KOPT-K1 (cell line): Measurements from ENCODE around the gene TMEM50B.
"Not testable (repeated sequence)": the region's sequence is repeated elsewhere in the genome, so short reads cannot be mapped to it uniquely, and the experiment has no call there.

Experiments
- H3K27ac ChIP-seq: fragments of 200-600 bp; sonication (generic); 2 replicates; pipeline ENCODE4 v1.5.1; 2016; ENCODE audit warnings: antibody characterized with exemption, mild to moderate bottlenecking, low read depth, low read length; ENCODE audit not compliant: poor library complexity, severe bottlenecking
- H3K36me3 ChIP-seq: fragments of 200-600 bp; sonication (generic); 2 replicates; pipeline ENCODE4 v1.5.1; 2017; ENCODE audit warnings: antibody characterized with exemption, mild to moderate bottlenecking, low read length, moderate library complexity; ENCODE audit not compliant: insufficient read depth
- H3K9me3 ChIP-seq: fragments of 200-600 bp; sonication (generic); 2 replicates; pipeline ENCODE4 v1.5.1; 2017; ENCODE audit warnings: antibody characterized with exemption, low read length, mild to moderate bottlenecking; ENCODE audit not compliant: insufficient read depth, poor library complexity, severe bottlenecking

The TMEM50B gene

DNA sequence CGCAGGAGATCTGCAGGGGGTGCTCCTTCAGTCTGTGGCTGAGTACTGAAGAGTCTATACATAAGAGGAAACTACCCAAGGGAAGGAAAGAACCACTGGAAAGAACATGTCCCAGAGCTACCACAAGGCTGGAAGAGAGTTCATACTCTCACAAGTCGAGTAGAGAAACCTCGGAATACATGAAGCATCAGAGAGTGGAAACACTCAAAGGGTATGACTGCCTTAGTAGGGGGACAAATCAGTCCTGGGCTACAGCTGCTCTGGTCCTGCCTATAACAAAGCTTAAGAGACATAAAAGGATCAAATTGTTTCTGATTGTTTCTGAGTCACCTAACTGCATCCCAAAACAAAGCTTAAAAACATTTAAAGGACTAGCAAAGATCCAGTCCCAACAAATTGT is 27.4 kb downstream of the TMEM50B start:
- H3K9me3 ChIP-seq = no peaks in the 10 kb centered on the region
- H3K36me3 ChIP-seq = peaks cover 12% of the 10 kb centered on the region
- H3K27ac ChIP-seq = no peak overlapping the region

DNA sequence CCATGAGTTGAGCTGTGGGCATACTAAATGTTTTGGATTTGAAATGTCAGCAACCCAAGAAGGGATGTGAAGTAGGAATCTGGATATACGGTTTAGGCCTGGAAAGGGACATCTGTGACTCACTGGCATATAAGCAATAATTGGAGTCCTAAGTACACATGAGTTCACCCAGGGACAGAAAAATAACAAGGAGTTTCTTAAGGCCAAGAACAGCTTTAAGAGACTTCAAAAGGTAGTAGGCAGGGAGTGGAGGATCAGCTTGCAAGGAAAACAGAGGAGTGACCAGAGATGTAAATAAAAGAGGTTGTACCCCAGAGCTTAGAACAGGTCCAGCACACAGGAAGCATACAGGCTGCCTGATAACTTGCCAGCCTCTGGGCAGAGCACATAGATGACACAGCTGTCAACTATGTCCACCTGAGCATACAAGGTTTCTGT is 28.1 kb downstream of the TMEM50B start:
- no peaks in the 10 kb centered on the region for H3K9me3 ChIP-seq
- no peak overlapping the region for H3K27ac ChIP-seq
- H3K36me3 ChIP-seq = peaks cover 9% of the 10 kb centered on the region

DNA sequence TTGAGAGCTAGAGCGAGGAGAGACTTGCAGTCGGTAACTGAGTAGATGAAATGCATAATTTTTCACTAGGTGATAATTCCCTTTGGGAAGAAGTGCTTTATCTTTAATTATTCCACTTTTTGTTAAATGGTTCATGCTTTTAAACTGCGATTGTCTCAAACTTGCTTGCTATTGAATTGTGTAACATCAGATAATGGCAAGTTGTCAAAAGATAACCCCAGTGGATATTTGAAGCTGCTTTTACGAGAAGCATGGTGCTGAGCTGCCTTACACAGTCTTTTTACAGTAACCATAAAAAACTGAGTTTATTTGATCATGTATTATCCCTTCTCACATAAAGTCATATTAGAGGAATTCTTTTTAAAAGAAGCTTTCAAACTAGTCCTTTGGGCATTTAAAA is 30.2 kb downstream of the TMEM50B start:
- no peak overlapping the region for H3K27ac ChIP-seq
- H3K36me3 ChIP-seq = peaks cover 4% of the 10 kb centered on the region; the same call in 1 of the 2 replicates
- no peaks in the 10 kb centered on the region for H3K9me3 ChIP-seq

DNA sequence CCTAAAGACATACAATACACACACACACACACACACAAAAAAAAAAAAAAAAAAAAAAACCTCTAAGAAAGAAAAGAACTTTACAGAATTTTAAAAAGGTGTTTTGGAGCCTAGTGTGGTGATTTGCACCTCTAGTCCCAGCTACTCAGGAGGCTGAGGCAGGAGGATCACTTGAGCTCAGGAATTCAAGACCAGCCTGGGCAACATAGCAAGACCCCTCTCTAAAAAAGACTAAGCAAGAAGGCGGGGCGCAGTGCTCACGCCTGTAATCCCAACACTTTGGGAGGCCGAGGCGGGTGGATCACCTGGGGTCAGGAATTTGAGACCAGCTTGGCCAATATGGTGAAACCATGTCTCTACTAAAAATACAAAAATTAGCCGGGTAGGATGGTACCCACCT is 33.2 kb downstream of the TMEM50B start:
- H3K9me3 ChIP-seq, H3K27ac ChIP-seq, H3K36me3 ChIP-seq: not testable (repeated sequence)

DNA sequence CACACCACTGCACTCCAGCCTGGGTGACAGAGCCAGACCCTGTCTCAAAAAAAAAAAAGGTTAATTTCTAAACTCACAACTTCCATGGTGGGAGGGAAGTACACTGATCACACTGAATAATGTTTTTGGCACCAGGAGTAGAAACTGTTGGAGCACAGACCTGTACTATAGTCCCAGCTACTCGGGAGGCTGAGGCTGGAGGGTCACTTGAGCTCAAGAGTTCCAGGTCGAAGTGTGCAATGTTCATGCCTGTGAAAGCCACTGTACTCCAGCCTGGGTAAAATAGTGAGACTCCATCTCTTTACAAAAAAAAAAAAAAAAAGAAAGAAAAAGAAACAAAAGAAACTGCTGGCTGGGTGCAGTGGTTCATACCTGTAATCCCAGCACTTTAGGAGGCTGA is 35.3 kb downstream of the TMEM50B start:
- no peaks in the 10 kb centered on the region for H3K9me3 ChIP-seq
- no peaks in the 10 kb centered on the region; the same call in 1 of the 2 replicates for H3K36me3 ChIP-seq
- no peak overlapping the region for H3K27ac ChIP-seq

DNA sequence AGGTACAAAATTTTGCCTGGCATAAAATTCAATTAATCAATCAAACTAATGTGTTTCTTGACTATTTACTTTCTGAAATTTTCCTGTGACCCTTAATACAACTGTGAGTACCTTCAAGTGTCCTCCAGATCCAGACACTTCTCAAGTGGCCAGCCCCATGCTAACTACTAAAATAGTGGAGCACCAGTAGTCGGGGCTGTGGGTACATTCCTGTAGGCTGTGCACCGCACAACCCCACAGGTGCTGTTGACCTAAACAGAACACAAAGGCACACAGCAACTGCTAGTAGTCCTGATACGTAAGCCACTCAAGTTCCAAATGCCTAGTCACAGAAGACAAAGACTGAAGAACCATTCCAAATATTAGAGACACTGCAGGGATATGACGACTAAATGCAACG is 36.6 kb downstream of the TMEM50B start:
- H3K9me3 ChIP-seq = no peaks in the 10 kb centered on the region
- H3K27ac ChIP-seq = no peak overlapping the region
- peaks cover 3% of the 10 kb centered on the region; the same call in 1 of the 2 replicates for H3K36me3 ChIP-seq

DNA sequence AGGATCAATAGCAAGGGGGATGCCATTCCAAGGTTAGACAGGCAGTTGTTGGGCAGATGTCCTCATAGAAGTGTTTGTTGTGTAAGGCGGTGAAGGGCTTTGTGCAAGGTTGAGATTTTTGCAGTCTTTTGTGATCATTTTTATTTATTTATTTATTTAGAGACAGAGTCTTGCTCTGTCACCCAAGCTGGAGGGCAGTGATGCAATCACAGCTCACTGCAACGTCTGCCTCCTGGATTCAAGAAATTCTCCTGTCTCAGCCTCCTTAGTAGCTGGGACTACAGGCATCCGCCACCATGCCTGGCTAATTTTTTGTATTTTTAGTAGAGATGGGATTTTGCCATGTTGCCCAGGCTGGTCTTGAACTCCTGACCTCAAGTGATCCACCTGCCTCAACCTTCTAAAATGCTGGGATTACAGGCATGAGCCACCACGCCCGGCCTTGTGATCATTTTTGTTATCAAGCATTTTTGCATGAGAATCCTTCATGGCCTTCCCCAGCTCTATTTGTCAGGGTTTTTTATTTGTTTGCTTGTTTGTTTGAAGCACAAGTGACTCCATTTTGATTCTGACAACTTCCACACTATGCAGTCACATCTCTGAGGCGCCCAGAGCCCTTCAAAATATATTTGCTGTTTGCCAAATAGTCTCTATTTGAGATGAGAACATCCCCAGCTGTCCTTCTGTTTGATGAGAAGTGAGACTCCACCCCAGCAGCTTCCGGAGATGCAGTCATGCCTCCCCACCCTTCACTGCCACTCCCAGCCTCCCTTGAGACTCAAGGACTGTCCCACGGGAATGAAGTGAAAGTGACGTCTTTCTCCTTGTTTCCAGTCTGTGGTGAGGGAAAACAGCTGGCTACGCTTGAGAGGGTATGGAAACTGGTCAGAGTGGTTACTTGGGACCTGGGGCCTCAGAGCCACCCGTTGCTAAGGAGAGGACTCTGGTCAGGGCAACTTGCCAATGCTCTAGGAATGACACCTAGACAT is 38.0 kb downstream of the TMEM50B start:
- Histone ChIP-seq H3K36me3 (peaks cover 17% of the 10 kb centered on the region), H3K27ac (no peak overlapping the region), H3K9me3 (no peaks in the 10 kb centered on the region)

DNA sequence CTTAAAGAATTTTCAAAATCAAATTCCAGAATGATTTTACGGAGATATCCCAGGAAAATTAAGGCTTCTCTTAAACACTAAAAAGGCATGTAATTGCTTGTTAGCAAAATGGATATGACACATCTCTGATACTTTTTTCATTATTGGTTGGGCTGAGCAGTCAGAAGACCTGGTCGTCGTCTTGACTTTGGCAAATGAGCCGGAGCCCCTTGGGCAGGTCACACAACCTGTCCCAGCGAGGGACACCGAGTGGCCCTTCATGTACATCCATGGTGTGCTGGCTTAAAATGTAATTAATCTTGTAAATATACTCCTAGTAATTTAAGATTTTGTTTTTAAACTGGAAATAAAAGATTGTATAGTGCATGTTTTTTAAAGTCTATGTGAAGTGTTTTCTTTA is 42.6 kb downstream of the TMEM50B start:
- Histone ChIP-seq H3K9me3 (no peaks in the 10 kb centered on the region), H3K27ac (no peak overlapping the region), H3K36me3 (peaks cover 54% of the 10 kb centered on the region)

DNA sequence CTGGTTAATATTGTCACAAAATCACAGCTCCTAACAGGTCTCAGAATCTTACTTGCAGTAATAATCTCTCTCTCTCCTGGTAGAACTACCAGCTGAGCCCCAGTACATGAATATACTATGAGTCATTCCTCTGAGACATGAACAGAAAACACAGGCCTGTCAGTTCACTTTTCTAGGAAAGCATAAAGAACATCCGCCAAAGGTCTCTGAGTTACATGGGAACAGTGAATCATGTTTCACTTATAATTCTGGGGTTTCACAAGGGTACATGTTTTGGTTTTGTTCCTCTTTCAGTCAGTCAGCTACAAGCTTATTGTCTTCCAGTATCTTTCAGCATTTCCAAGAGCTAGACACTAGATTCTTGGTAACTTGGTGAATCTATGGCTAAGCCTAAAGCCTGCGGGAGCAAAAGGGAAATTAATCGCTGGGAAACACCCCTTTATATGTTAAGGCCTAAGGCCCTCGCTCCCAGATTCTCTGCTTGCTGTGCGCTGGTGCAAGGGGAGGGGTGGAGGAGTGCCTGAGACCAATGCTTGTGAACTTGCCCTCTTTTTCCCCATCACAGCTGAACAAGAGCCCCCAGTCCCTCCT is 44.9 kb downstream of the TMEM50B start:
- H3K9me3 ChIP-seq = no peaks in the 10 kb centered on the region
- H3K36me3 ChIP-seq = peaks cover 74% of the 10 kb centered on the region
- H3K27ac ChIP-seq = no peak overlapping the region

DNA sequence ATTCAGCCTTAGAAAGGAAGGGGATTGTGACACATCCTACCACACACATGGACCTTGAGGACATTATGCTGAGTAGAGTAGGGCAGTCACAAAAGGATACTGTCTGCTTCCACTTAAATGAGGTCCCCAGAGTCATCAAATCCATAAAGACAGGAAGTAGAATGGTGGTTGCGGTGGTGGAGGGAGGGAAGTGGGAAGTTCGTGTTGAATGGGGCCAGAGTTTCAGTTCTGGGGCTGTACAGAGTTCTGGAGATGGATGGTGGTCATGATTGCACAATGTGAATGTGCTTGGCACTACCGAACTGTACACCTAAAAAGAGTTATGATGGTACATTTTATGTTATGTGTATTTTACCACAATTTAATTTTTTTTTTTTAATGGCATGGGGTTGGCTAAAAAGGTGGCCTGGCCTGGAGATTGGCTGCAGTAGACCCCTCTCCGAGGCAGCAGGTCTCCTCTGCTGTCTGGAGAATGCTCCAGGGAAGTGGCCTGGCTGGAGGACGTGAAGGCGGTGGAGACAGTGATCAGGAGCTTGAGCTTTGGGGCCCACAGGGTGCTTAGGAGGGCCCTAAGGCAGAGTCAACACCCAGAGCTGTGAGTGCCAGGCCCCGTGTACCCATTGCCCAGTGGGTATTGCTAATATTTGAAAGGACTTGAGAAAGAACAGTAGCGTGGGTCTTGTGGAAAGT is 46.2 kb downstream of the TMEM50B start:
- no peak overlapping the region for H3K27ac ChIP-seq
- peaks cover 87% of the 10 kb centered on the region for H3K36me3 ChIP-seq

DNA sequence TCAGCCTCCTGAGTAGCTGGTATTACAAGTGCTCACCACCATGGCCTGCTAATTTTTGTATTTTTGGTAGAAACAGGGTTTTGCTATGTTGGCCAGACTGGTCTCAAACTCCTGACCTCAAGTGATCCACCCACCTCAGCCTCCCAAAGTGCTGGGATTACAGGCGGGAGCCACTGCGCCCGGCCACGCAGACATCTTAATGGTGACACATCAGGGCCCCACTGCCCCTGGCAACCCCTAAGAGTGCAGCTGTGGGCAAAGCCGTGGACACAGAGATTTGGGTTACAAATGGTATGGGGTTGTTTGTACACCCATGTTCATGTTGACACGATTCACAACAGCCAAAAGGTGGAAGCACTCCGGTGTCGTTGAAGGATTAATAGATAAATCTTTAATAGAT is 46.8 kb downstream of the TMEM50B start:
- H3K27ac ChIP-seq = no peak overlapping the region
- H3K9me3 ChIP-seq = no peaks in the 10 kb centered on the region
- H3K36me3 ChIP-seq = peaks cover 88% of the 10 kb centered on the region

More for the DNA sequence above, 46.2 kb downstream of the TMEM50B start:
- no peaks in the 10 kb centered on the region for H3K9me3 ChIP-seq

DNA sequence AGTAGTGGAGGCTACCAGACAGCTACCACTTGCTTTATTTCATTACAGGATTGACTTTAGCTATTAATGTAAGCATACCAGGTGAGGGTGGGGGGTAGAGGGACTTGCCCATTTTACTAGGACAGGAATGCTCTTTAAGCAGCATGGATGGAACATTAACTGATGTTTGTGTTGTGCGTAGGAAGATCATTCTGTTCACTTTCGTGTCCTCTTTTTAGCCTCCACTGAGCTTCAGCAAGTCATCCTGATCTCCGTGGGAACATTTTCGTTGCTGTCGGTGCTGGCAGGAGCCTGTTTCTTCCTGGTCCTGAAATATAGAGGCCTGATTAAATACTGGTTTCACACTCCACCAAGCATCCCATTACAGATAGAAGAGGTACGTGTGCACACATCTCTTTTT is 47.3 kb downstream of the TMEM50B start:
- Histone ChIP-seq H3K36me3 (peaks cover 88% of the 10 kb centered on the region), H3K27ac (no peak overlapping the region), H3K9me3 (no peaks in the 10 kb centered on the region)

DNA sequence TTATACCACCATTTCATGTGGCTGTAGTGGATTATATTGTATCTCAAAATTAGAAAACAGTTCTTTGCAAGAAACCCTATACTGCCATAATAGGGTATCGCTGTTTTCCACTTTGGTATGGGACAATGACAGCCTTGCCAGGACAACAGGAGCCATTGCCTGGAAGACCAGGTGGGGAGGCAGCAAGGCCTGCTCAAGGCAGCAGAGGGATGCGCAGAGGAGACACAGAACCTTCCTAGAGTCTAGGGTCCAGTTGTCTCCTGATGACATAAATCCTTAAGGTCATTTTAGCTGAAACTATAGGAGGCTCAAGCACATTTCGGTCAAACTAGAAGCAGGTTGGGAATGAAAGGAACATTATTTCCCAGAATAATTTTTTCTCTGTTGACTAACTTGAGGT is 48.9 kb downstream of the TMEM50B start:
- H3K27ac ChIP-seq = no peak overlapping the region
- peaks cover 95% of the 10 kb centered on the region for H3K36me3 ChIP-seq
- H3K9me3 ChIP-seq = no peaks in the 10 kb centered on the region

DNA sequence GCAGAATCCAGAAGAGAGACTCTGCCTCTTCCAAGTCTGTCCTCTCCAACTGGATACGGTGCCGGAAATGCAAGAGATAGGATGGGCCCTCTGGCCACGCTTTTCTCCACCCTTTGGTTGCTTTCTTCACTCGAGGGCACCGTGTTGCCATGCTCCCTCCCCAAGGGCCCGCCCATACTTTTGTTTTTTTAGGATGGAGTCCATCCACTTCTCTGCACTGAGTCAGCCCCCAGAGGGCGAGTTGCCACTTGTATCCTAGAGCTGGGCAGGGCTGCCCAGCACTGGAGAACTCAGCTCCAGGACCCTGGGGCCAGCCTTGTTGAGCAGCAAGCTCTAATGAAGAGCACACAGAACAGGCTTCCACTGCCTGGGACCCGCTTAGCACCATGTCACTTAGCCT is 51.1 kb downstream of the TMEM50B start:
- Histone ChIP-seq H3K27ac (no peak overlapping the region), H3K9me3 (no peaks in the 10 kb centered on the region), H3K36me3 (peaks cover 98% of the 10 kb centered on the region)

DNA sequence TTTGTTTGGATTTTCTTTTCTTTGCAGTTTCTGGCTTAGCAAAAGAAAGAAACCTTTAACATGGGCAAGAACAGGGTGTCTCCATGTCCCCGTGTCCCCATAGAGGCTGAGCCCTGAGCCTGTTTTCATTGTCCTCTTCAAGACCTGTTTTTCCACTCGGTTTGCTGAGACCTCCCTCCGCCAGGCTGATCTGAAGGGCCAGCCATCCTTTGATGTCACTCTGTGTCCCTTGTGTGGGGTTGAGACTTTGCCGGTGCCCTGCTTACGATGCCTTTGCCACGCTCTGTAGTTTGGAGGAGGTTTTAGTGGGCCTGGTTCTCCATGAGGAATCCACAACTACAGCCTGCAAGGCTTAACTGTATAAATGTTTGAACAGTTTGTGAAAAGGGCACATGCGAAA is 52.7 kb downstream of the TMEM50B start:
- Histone ChIP-seq H3K27ac (no peak overlapping the region), H3K36me3 (peaks cover 94% of the 10 kb centered on the region), H3K9me3 (no peaks in the 10 kb centered on the region)
